HAP-1 (cell line): Measurements from ENCODE around the gene NELL1.
"Not testable (repeated sequence)": the region's sequence is repeated elsewhere in the genome, so short reads cannot be mapped to it uniquely, and the experiment has no call there.

Experiments
- DNase-seq, 2 experiments: peaks; one replicate each; pipeline ENCODE4 v3.0.0-alpha.2; 2016 to 2020; ENCODE audit warnings: low spot score in 2 of 2
- H3K27me3 ChIP-seq: fragments of 250-450 bp; sonication (Bioruptor Pico); 2 replicates; pipeline ENCODE4 v1.5.1; 2020; ENCODE audit warnings: low read depth, mild to moderate bottlenecking, moderate library complexity
- H3K36me3 ChIP-seq: fragments of 250-450 bp; sonication (Bioruptor Pico); replicated peaks from 2 replicates; pipeline ENCODE4 v1.5.1; 2020; ENCODE audit warnings: mild to moderate bottlenecking
- H3K4me1 ChIP-seq: fragments of 250-450 bp; sonication (Bioruptor Pico); 2 replicates; pipeline ENCODE4 v1.5.1; 2020; ENCODE audit warnings: mild to moderate bottlenecking
- H3K4me3 ChIP-seq: fragments of 250-450 bp; sonication (Bioruptor Pico); 2 replicates; pipeline ENCODE4 v1.5.1; 2020; ENCODE audit warnings: mild to moderate bottlenecking, moderate library complexity
- H3K9me3 ChIP-seq: fragments of 250-450 bp; sonication (Bioruptor Pico); 2 replicates; pipeline ENCODE4 v1.5.1; 2020; ENCODE audit warnings: mild to moderate bottlenecking, moderate library complexity
- in situ Hi-C: fragments of 300-500 bp; cut with MboI; formaldehyde crosslinking; loops from 3 replicates; pipeline ENCODE4 v1.14.3; 2020; ENCODE audit warnings: low sequenced_read_pairs, inconsistent platforms, mixed read lengths

The NELL1 gene

DNA sequence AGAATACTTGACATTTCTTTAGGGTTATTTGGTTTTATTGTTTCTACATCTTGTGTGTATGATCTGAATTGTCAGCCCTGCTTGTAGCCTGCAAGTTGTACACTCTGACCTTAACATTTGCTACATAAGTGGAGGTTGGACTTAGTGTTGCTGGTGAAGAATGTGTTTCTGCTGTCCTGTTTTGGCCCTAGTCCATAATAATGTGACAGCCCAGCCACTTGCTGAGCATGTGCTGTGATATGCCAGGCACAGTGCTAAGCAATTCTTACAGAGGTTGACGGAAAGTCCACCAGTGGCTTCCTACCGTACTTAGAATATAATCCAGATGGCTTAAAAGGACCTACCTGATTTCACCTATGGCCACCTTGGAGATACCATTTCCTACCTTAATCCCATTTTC, 526.6 kb downstream of the NELL1 start:
- no peak overlapping the region for H3K4me3 ChIP-seq
- no peak for DNase-seq
- in situ Hi-C loops = loop anchor here (25.0 kb wide), 1 partner anchor 109 kb away; no protein-coding TSS in a partner anchor
- H3K4me1 ChIP-seq = no peaks in the 10 kb centered on the region
- H3K9me3 ChIP-seq = no peaks in the 10 kb centered on the region
- no peaks in the 10 kb centered on the region for H3K36me3 ChIP-seq
- no peaks in the 10 kb centered on the region for H3K27me3 ChIP-seq

DNA sequence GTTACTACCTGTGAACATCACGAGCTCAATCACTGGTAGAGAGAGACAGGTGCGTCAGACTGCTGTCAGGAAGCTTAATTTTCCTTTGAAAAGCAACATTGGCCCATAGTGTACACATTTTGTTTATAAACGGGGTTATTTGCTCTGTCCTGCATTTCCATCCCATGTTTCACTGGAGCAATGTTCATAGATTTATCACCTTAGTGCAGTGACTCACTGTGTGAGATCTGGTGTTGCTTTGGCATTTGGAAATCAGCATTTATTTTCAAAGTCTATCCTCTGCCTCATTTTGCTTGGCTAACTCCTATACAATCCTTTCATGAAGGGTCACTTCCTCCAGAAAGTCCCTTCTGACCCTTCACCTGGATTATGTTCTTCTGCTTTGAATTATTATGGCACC, 529.1 kb downstream of the NELL1 start:
- Histone ChIP-seq H3K9me3 (no peaks in the 10 kb centered on the region), H3K27me3 (no peaks in the 10 kb centered on the region), H3K4me1 (no peaks in the 10 kb centered on the region), H3K36me3 (no peaks in the 10 kb centered on the region), H3K4me3 (no peak overlapping the region)
- in situ Hi-C loops = loop anchor here (25.0 kb wide), 1 partner anchor 111 kb away; no protein-coding TSS in a partner anchor
- no peak for DNase-seq

DNA sequence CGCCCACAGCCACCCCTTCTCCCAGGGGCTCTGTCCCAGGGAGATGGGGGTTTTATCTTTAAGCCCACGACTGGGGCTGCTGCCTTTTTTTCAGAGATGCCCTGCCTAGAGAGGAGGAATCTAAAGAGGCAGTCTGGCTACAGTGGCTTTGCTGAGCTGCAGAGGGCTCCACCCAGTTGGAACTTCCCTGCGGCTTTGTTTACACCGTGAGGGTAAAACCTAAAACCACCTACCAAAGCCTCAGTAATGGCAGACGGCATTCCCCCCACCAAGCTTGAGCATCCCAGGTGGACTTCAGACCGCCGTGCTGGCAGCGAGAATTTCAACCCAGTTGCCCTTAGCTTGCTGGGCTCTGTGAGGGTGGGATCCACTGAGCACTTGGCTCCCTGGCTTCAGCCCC, 535.8 kb downstream of the NELL1 start:
- in situ Hi-C loops = no loop called here
- Histone ChIP-seq H3K4me1 (no peaks in the 10 kb centered on the region), H3K9me3 (no peaks in the 10 kb centered on the region), H3K27me3 (no peaks in the 10 kb centered on the region), H3K36me3 (no peaks in the 10 kb centered on the region), H3K4me3 (no peak overlapping the region)
- no peak for DNase-seq

DNA sequence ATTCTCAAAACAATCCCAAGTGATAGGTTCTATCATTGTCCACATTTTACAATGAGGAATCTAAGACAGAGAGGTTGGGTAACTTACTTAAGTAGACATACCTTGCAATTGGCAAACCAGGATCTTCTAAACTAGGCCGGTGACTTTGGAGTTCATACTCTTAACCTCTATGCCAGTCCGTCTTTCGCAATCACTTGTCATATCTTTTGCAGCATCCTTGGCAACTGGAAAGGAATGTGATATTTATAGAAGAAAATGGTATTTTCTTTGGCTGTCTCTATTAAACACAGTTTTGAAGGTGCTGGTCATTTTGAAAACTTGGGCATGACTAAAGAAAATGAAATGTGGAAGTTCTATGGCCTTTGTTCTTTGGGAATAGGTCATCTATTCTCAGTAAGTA, 556.5 kb downstream of the NELL1 start:
- in situ Hi-C loops = no loop called here
- H3K4me3 ChIP-seq = no peak overlapping the region
- no peak for DNase-seq
- H3K4me1 ChIP-seq = no peaks in the 10 kb centered on the region
- H3K9me3 ChIP-seq = no peaks in the 10 kb centered on the region
- H3K36me3 ChIP-seq = no peaks in the 10 kb centered on the region
- no peaks in the 10 kb centered on the region for H3K27me3 ChIP-seq

DNA sequence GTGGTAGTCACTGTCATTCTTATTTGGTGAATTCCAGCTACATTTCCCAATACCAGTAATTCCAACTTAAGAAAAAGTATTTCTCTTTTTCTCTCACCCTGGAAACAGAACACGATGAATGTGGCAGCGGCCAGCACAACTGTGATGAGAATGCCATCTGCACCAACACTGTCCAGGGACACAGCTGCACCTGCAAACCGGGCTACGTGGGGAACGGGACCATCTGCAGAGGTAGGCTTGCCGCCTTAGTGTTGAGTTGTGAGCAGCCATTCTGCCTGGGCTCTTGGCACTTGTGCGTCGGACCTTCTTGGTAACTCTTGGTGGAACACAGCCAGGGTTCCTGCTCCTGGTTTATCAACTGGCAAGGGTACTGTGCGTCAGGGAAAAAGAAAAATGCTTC, 559.8 kb downstream of the NELL1 start:
- no peaks in the 10 kb centered on the region for H3K27me3 ChIP-seq
- H3K4me1 ChIP-seq = no peaks in the 10 kb centered on the region
- DNase-seq = no peak
- H3K36me3 ChIP-seq = no peaks in the 10 kb centered on the region
- H3K4me3 ChIP-seq = no peak overlapping the region
- no peaks in the 10 kb centered on the region for H3K9me3 ChIP-seq
- in situ Hi-C loops = no loop called here

DNA sequence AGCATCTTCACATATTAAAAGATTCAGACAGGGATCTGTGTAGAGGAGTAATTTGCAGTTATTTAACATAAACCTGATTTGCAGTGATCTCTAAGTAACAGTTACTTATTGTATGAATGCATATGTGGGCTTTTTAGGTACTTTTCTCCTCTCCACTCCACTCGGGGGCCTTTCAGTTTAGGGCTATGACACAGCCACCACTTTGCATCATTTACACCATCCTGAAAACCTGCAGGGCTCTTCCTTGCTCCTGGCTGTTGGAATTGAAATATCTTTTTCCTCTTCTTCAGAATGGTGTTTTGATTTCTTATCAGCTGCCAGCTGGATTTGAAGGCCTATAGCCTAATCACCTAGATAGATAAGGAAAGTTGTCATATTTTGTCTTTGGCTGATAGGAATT, 580.8 kb downstream of the NELL1 start:
- Histone ChIP-seq H3K9me3 (no peaks in the 10 kb centered on the region), H3K36me3 (no peaks in the 10 kb centered on the region), H3K27me3 (no peaks in the 10 kb centered on the region), H3K4me1 (no peaks in the 10 kb centered on the region), H3K4me3 (no peak overlapping the region)
- in situ Hi-C loops = no loop called here
- DNase-seq = no peak

DNA sequence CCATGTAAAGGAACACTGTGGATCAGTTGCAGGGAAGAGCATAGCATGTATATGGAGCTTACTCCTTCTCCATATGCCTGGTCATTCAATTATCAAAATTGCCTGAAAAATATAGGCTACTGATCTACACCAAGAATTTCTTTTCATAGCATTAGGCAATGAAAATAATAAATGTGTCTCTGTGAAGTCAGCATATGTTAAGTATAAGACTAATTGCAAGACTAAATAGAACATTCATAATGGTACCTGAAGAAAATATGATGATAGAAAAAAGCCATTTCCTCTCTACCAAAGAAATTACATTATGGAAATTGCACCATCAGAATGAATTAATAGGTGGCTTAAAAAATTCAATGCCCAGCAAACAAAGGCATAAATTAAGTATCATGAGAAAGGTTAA, 584.7 kb downstream of the NELL1 start:
- Histone ChIP-seq H3K4me3 (no peak overlapping the region), H3K9me3 (no peaks in the 10 kb centered on the region), H3K36me3 (no peaks in the 10 kb centered on the region), H3K4me1 (no peaks in the 10 kb centered on the region), H3K27me3 (no peaks in the 10 kb centered on the region)
- DNase-seq = no peak
- in situ Hi-C loops = no loop called here

DNA sequence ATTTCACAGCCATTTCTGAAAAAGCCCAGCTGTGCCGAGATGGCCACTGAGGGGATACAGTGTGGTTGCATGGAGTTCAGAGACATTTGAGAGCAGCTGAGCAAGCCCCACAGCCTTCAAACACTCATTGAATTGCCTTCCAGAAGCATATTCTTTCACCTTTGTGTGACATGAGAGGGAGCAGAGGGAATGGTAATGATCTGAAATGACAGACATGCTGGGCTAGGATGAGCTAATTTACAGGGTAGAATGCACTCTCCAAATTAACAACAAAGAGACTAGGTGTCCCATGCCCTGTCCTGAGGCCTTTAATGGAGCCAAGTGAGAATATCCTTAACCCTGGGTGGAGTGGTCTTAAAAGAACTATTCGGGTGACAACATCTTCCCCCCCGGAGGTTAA, 585.4 kb downstream of the NELL1 start:
- no peak overlapping the region for H3K4me3 ChIP-seq
- no peaks in the 10 kb centered on the region for H3K4me1 ChIP-seq
- no peaks in the 10 kb centered on the region for H3K36me3 ChIP-seq
- no peaks in the 10 kb centered on the region for H3K9me3 ChIP-seq
- DNase-seq = no peak
- in situ Hi-C loops = no loop called here
- no peaks in the 10 kb centered on the region for H3K27me3 ChIP-seq

DNA sequence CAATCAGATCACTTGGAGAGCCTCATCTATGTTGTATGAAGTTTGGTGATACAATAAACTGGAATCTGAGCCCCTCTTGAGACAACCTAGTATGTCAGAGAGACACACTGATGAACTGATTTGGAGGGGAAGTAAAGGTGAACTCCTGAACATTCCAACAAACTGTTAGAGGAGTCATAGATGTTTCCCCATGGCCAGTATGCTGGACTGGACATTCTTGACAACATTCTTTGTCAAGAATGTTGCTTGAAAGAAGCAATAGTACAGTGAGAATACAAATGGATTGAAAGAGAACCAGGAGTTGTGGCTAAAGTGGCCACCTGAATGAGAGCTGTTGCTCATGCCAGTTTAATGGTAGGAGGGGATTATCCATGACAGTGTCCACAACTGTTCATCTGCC, 588.1 kb downstream of the NELL1 start:
- in situ Hi-C loops = no loop called here
- Histone ChIP-seq H3K4me3 (no peak overlapping the region), H3K27me3 (no peaks in the 10 kb centered on the region), H3K9me3 (no peaks in the 10 kb centered on the region), H3K4me1 (no peaks in the 10 kb centered on the region), H3K36me3 (no peaks in the 10 kb centered on the region)
- no peak for DNase-seq

DNA sequence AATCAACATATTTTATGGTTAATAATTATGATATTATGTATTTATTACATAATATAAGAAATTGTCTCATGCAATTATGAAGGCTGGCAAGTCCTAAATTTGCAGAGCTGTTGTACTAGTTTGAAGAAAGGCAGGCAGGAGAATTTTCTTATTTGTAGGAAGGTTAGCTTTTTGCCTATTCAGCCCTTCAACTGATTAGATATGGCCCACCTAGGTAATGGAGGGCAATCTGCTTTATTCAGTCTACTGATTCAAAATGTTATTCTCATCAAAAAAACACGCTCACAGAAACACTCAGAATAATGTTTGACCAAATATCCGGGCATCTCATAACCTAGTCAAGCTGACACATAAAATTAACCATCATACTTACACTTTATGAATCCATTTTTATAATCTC, 589.0 kb downstream of the NELL1 start:
- Histone ChIP-seq H3K27me3 (no peaks in the 10 kb centered on the region), H3K36me3 (no peaks in the 10 kb centered on the region), H3K4me1 (no peaks in the 10 kb centered on the region), H3K4me3 (no peak overlapping the region), H3K9me3 (no peaks in the 10 kb centered on the region)
- in situ Hi-C loops = no loop called here
- DNase-seq = no peak

DNA sequence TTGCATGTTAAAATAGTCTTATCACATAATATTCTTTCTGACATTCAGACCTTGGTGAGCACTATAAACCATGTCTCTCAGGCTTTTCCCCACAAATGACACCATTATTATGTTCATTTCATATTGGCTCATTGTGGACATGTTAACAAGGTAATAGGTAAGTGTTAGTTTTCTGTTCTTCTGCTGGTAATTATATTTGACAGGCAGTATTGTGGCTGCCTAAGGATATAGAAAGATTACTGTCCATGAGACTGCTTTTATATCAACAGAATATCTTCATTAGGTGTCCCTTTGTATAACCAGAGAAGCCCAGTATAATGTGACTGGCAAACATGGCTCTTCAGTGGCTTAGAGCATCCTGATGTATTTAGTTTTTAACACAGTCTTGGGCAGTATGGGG, 590.7 kb downstream of the NELL1 start:
- no peaks in the 10 kb centered on the region for H3K27me3 ChIP-seq
- H3K36me3 ChIP-seq = no peaks in the 10 kb centered on the region
- DNase-seq = no peak
- H3K4me3 ChIP-seq = no peak overlapping the region
- in situ Hi-C loops = no loop called here
- H3K4me1 ChIP-seq = no peaks in the 10 kb centered on the region
- no peaks in the 10 kb centered on the region for H3K9me3 ChIP-seq

DNA sequence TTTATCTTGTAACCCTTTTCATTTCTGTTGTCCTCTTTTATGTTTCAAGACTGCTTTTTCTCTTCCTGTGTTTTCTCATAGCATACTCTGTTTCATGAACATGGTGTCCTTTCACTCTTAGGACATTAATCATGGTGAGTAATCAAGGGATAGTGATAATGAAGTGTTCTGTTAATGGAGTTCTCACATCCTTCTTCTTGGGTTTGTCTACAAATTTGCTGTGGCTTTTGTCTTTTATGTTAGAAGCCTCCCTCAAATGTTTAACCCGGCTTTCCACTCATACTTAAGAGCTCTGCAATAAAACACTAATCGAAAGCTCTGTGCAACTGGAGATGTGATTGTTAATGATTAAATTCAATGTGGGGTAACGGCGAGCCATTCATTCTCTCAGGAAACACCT, 593.6 kb downstream of the NELL1 start:
- no peaks in the 10 kb centered on the region for H3K4me1 ChIP-seq
- no peak overlapping the region for H3K4me3 ChIP-seq
- in situ Hi-C loops = no loop called here
- no peak for DNase-seq
- no peaks in the 10 kb centered on the region for H3K36me3 ChIP-seq
- no peaks in the 10 kb centered on the region for H3K9me3 ChIP-seq
- no peaks in the 10 kb centered on the region for H3K27me3 ChIP-seq

DNA sequence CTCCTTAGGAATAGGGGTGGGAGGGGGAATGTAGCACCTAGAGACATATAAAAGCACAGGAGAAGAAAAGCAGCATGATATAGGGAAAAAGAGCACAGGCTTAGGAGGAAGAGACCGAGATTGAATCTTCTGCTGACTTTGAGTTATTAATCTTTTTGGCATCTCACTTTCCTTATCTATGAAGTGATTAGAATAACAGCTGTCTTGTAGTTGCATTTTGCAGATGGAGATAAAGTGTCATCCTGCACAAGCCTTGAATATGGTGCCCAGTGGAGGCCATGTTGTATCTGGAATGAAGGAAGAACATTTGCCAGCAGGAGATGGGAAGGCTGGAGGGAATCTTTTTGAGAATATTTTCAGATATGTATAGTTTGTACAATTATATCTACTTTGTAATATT, 594.7 kb downstream of the NELL1 start:
- no peak for DNase-seq
- no peaks in the 10 kb centered on the region for H3K4me1 ChIP-seq
- H3K27me3 ChIP-seq = no peaks in the 10 kb centered on the region
- in situ Hi-C loops = no loop called here
- H3K4me3 ChIP-seq = no peak overlapping the region
- no peaks in the 10 kb centered on the region for H3K9me3 ChIP-seq
- H3K36me3 ChIP-seq = no peaks in the 10 kb centered on the region

DNA sequence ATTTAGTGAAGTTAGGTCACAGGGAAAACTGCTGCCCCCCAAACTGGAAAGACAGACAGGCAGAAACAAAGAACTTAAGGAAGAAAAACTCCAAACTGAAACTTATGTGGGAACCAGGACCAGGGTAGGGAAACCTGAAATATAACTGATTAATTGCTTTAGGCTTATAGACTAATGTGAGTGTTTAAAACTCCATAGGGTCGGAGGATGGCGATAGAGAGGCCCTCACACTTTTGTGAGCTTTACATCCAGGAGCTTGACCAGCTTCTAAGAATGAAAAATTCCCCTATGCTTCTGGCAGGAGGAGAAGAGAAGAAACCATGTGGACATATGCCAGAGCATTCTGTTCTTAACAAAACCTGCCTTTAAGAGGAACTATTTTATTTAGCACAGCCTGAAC, 598.6 kb downstream of the NELL1 start:
- H3K27me3 ChIP-seq = no peaks in the 10 kb centered on the region
- no peak for DNase-seq
- H3K4me3 ChIP-seq = no peak overlapping the region
- no peaks in the 10 kb centered on the region for H3K9me3 ChIP-seq
- no peaks in the 10 kb centered on the region for H3K36me3 ChIP-seq
- no peaks in the 10 kb centered on the region for H3K4me1 ChIP-seq
- in situ Hi-C loops = no loop called here

DNA sequence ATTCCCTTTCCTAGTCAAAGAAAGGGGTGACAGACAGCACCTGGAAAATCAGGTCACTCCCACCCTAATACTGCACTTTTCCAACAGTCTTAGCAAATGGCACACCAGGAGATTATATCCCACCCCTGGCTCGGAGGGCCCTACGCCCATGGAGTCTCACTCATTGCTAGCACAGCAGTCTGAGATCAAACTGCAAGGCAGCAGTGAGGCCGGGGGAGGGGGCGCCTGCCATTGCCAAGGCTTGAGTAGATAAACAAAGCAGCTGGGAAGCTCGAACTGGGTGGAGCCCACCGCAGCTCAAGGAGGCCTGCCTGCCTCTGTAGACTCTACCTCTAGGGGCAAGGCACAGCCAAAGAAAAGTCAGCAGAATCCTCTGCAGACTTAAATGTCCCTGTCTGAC, 602.8 kb downstream of the NELL1 start:
- in situ Hi-C loops, H3K4me1 ChIP-seq, H3K36me3 ChIP-seq, DNase-seq, H3K9me3 ChIP-seq, H3K27me3 ChIP-seq, H3K4me3 ChIP-seq: not testable (repeated sequence)
